ENCODE measurements around the gene BBS1. TPM values are rescaled to one million over a fixed set of nuclear protein-coding genes. Genes with fewer than 3 reads are reported as not detected.
A peak's percentile ranks its signal among the peaks of the same experiment; 100 is the strongest.

BBS1 gene
- total and polyA plus RNA-seq, 10 donors: 5.2 to 60.5 (median 30.2) TPM

- Histone ChIP-seq H3K27me3 (replicated peaks in 1 of 7) (peaks cover 0 to 23% (median 3%) of the 10 kb centered on the region in 7 donors), H3K36me3 (peaks cover 0 to 20% (median 0%) of the 10 kb centered on the region in 6 donors), H3K4me3 (peak within 1 kb of the TSS; percentile 55 to 83 (median 72)), H3K9me3 (no peaks in the 10 kb centered on the region), H3K27ac (peak within 1 kb of the TSS in 4 of 8 donors; percentile 1 to 65 (median 49)), H3K4me1 (peaks cover 0 to 23% (median 18%) of the 10 kb centered on the region in 6 donors)
- 5 to 32% (median 6%) methylated on average over 10 to 77 of the region's 77 CpGs for WGBS, 5 donors
- DNase-seq: peak; percentile 95
- intact Hi-C loops (cut with DNase I; ENCODE audit: low total_unique reads): no loop called here
- TF ChIP-seq CTCF (IDR thresholded peaks at IDR 0.05 in 8 of 11, conservative IDR thresholded peaks at IDR 0.05 in 3 of 11): no peak
- peak; percentile 74 to 87 (median 81) for TF ChIP-seq POLR2AphosphoS5 (IDR thresholded peaks at IDR 0.05)
Observed at GRCh38 chr11:66568124-66568916, 57.9 kb downstream of the BBS1 start, which contains the start of gene CTSF. CTSF (minus strand) TSS chr11:66568606; CDS start chr11:66568486, 120 bp downstream.

GRCh38 chr11:66569076-66569475 lies 58.6 kb downstream of the BBS1 start:
- Histone ChIP-seq H3K4me1 (peaks cover 0 to 23% (median 18%) of the 10 kb centered on the region in 6 donors), H3K27me3 (replicated peaks in 1 of 7) (peaks cover 0 to 23% (median 3%) of the 10 kb centered on the region in 7 donors), H3K9me3 (no peaks in the 10 kb centered on the region), H3K27ac (no peak overlapping the region), H3K4me3 (peak overlapping the region in 1 of 8 donors; percentile 83), H3K36me3 (peaks cover 0 to 16% (median 0%) of the 10 kb centered on the region in 6 donors)
- intact Hi-C loops (cut with DNase I; ENCODE audit: low total_unique reads): no loop called here
- no peak for DNase-seq
- 77 to 91% (median 86%) methylated on average over 7 of the region's 7 CpGs for WGBS, 5 donors
- no peak for TF ChIP-seq POLR2AphosphoS5 (IDR thresholded peaks at IDR 0.05)
- TF ChIP-seq CTCF (IDR thresholded peaks at IDR 0.05 in 8 of 11, conservative IDR thresholded peaks at IDR 0.05 in 3 of 11): no peak
- no peak for TF ChIP-seq POLR2A (IDR thresholded peaks at IDR 0.05)

- H3K36me3 ChIP-seq: peaks cover 0 to 8% (median 0%) of the 10 kb centered on the region in 6 donors
- intact Hi-C loops (cut with DNase I; ENCODE audit: low total_unique reads): no loop called here
- TF ChIP-seq POLR2AphosphoS5 (IDR thresholded peaks at IDR 0.05) (no peak), POLR2A (IDR thresholded peaks at IDR 0.05) (no peak), CTCF (IDR thresholded peaks at IDR 0.05 in 8 of 11, conservative IDR thresholded peaks at IDR 0.05 in 3 of 11) (no peak)
- DNase-seq: no peak
- no peaks in the 10 kb centered on the region for H3K9me3 ChIP-seq
- H3K27ac ChIP-seq: no peak overlapping the region
- no peak overlapping the region for H3K4me3 ChIP-seq
- WGBS, 5 donors: 52 to 64% (median 61%) methylated on average over 5 of the region's 5 CpGs
- H3K4me1 ChIP-seq: peaks cover 0 to 23% (median 18%) of the 10 kb centered on the region in 6 donors
- peaks cover 0 to 23% (median 3%) of the 10 kb centered on the region in 7 donors for H3K27me3 ChIP-seq (replicated peaks in 1 of 7)
Observed at GRCh38 chr11:66570079-66570849, 59.8 kb downstream of the BBS1 start.

- Histone ChIP-seq H3K36me3 (peaks cover 0 to 4% (median 0%) of the 10 kb centered on the region in 6 donors), H3K4me1 (peaks cover 0 to 23% (median 18%) of the 10 kb centered on the region in 6 donors), H3K9me3 (no peaks in the 10 kb centered on the region), H3K27ac (no peak overlapping the region), H3K27me3 (replicated peaks in 1 of 7) (peaks cover 0 to 23% (median 3%) of the 10 kb centered on the region in 7 donors), H3K4me3 (no peak overlapping the region)
- DNase-seq: no peak
- intact Hi-C loops (cut with DNase I; ENCODE audit: low total_unique reads): no loop called here
- WGBS, 5 donors: 69 to 86% (median 78%) methylated on average over 2 of the region's 2 CpGs
- TF ChIP-seq POLR2AphosphoS5 (IDR thresholded peaks at IDR 0.05) (no peak), POLR2A (IDR thresholded peaks at IDR 0.05) (no peak), CTCF (IDR thresholded peaks at IDR 0.05 in 8 of 11, conservative IDR thresholded peaks at IDR 0.05 in 3 of 11) (no peak)
Observed at GRCh38 chr11:66570850-66571180, 60.4 kb downstream of the BBS1 start.
